ENCODE measurements around the gene CDH12.

The CDH12 gene

GRCh38 chr5:21711866-21712758 is 1141.0 kb downstream of the CDH12 start:
- no peak overlapping the region for H3K4me3 ChIP-seq (ENCODE audit: low read depth, low read length)
- no peak for DNase-seq
- no peak for TF ChIP-seq CTCF (IDR thresholded peaks at IDR 0.05; ENCODE audit: low read depth, low read length)

GRCh38 chr5:21709770-21710169 is 1143.4 kb downstream of the CDH12 start:
- DNase-seq = no peak
- no peak for TF ChIP-seq CTCF (IDR thresholded peaks at IDR 0.05; ENCODE audit: low read depth, low read length)
- no peaks in the 10 kb centered on the region for H3K9me3 ChIP-seq
- no peak overlapping the region for H3K4me3 ChIP-seq (ENCODE audit: low read depth, low read length)
- H3K4me1 ChIP-seq = no peaks in the 10 kb centered on the region
- H3K36me3 ChIP-seq = no peaks in the 10 kb centered on the region
- H3K27me3 ChIP-seq = no peaks in the 10 kb centered on the region

More at GRCh38 chr5:21711866-21712758, 1141.0 kb downstream of the CDH12 start:
- Histone ChIP-seq H3K27me3 (no peaks in the 10 kb centered on the region), H3K36me3 (no peaks in the 10 kb centered on the region), H3K9me3 (no peaks in the 10 kb centered on the region), H3K4me1 (no peaks in the 10 kb centered on the region)

GRCh38 chr5:21704974-21705668 is 1148.0 kb downstream of the CDH12 start:
- Histone ChIP-seq H3K27me3 (no peaks in the 10 kb centered on the region), H3K4me3 (ENCODE audit: low read depth, low read length) (no peak overlapping the region), H3K9me3 (no peaks in the 10 kb centered on the region), H3K4me1 (no peaks in the 10 kb centered on the region), H3K36me3 (no peaks in the 10 kb centered on the region)
- no peak for TF ChIP-seq CTCF (IDR thresholded peaks at IDR 0.05; ENCODE audit: low read depth, low read length)
- DNase-seq = no peak

GRCh38 chr5:21701317-21701716 is 1151.8 kb downstream of the CDH12 start:
- Histone ChIP-seq H3K27me3 (no peaks in the 10 kb centered on the region), H3K9me3 (no peaks in the 10 kb centered on the region), H3K4me1 (no peaks in the 10 kb centered on the region), H3K36me3 (no peaks in the 10 kb centered on the region), H3K4me3 (ENCODE audit: low read depth, low read length) (no peak overlapping the region)
- DNase-seq = no peak
- no peak for TF ChIP-seq CTCF (IDR thresholded peaks at IDR 0.05; ENCODE audit: low read depth, low read length)

Data from BE2C (cell line).